Astrocyte of the cerebellum (primary cell): ENCODE results near the gene SNX21.

ENCODE experiments used
- DNase-seq: peaks from one replicate; pipeline ENCODE4 v3.0.0-alpha.2; 2011; ENCODE audit warnings: low read depth
- H3K4me3 ChIP-seq: 2 replicates; pipeline ENCODE4 v1.5.1; 2011; ENCODE audit warnings: mild to moderate bottlenecking, low read depth, low read length, moderate library complexity
- in situ Hi-C: cut with HindIII; loops from 2 replicates; pipeline ENCODE4 v1.10.0; 2017; ENCODE audit warnings: low sequenced_read_pairs
- TF ChIP-seq, protein P1 (sequence below): IDR thresholded peaks from 2 replicates; pipeline ENCODE4 v1.5.1; 2012; ENCODE audit warnings: low read length, low read depth, moderate library complexity, mild to moderate bottlenecking; ENCODE audit errors: missing control alignments

Gene SNX21

DNA sequence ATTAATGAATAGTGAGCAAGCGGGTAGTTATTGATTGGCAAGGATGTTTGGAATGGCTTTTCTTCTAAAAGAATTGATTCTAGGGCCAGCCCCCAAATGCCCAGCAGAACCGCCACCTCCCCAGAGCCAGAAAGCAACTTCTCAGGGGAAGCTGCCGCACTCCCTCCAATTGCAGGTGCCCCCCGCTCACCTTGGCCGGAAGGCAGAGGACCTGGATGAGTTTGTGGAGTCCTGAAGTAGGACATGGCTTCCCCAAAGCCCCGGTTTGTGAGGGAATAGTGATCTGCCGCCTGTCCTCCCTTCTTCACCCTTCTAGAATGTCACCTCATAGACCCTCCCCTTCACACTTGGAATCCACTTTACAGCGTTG is 53.7 kb downstream of the SNX21 start, which contains the start of gene SPATA25:
SPATA25 (minus strand) TSS at position 277 of the 370 bp plus-strand sequence; CDS start at position 245, 32 bp downstream.
- H3K4me3 ChIP-seq, result no peak within 1 kb of the TSS
- TF ChIP-seq, protein P1, sequence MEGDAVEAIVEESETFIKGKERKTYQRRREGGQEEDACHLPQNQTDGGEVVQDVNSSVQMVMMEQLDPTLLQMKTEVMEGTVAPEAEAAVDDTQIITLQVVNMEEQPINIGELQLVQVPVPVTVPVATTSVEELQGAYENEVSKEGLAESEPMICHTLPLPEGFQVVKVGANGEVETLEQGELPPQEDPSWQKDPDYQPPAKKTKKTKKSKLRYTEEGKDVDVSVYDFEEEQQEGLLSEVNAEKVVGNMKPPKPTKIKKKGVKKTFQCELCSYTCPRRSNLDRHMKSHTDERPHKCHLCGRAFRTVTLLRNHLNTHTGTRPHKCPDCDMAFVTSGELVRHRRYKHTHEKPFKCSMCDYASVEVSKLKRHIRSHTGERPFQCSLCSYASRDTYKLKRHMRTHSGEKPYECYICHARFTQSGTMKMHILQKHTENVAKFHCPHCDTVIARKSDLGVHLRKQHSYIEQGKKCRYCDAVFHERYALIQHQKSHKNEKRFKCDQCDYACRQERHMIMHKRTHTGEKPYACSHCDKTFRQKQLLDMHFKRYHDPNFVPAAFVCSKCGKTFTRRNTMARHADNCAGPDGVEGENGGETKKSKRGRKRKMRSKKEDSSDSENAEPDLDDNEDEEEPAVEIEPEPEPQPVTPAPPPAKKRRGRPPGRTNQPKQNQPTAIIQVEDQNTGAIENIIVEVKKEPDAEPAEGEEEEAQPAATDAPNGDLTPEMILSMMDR, result no peak
- no peak for DNase-seq
- in situ Hi-C loops, result loop anchor here (5.0 kb wide), 1 partner anchor 55 kb away; no protein-coding TSS in a partner anchor

GRCh38 chr20:45888681-45889080 is 55.1 kb downstream of the SNX21 start:
- DNase-seq, result no peak
- no peak overlapping the region for H3K4me3 ChIP-seq
- in situ Hi-C loops, result loop anchor here (5.0 kb wide), 1 partner anchor 54 kb away; no protein-coding TSS in a partner anchor
- TF ChIP-seq, protein P1, result no peak

- TF ChIP-seq, protein P1, result peak; percentile 79
- peak; percentile 61 for DNase-seq
- in situ Hi-C loops, result no loop called here
- H3K4me3 ChIP-seq, result peak overlapping the region; percentile 78
Measured at GRCh38 chr20:45890077-45890984, 56.7 kb downstream of the SNX21 start.

- peak within 1 kb of the TSS; percentile 78 for H3K4me3 ChIP-seq
- peak; percentile 69 for DNase-seq
- in situ Hi-C loops, result no loop called here
- TF ChIP-seq, protein P1, result no peak
Measured at GRCh38 chr20:45890985-45891983, 57.7 kb downstream of the SNX21 start, which contains the start of the genes CTSA and NEURL2. Gene CTSA (plus strand): TSS chr20:45891335. CDS start chr20:45891569, 234 bp downstream. Gene NEURL2 (minus strand): TSS chr20:45891208. CDS start chr20:45890991, 217 bp downstream.

- H3K4me3 ChIP-seq, result peak overlapping the region; percentile 78
- TF ChIP-seq, protein P1, result peak; percentile 31
- DNase-seq, result no peak
- in situ Hi-C loops, result no loop called here
Measured at GRCh38 chr20:45892049-45892825, 58.6 kb downstream of the SNX21 start.
